ENCODE measurements around the gene PSMD10.

DNA sequence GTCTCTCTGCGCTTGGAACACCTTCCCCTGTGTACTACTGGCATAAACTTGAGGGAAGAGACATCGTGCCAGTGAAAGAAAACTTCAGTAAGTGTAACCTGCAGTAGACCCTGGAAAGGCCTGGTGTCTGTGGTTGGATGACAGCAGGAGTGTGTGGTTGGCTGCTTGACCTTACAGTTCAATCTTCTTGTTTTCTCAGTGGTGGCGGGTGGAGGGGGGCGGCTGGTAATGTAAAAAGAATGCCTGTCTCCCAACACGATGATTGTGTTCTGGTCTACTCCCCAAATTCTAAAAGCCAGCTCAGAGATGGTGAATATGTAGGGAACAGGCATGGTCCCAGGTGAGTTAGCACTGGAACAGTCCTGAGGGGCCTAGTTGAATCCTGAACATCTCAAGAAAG is 18.6 kb downstream of the PSMD10 start:
- TF ChIP-seq, protein P1, sequence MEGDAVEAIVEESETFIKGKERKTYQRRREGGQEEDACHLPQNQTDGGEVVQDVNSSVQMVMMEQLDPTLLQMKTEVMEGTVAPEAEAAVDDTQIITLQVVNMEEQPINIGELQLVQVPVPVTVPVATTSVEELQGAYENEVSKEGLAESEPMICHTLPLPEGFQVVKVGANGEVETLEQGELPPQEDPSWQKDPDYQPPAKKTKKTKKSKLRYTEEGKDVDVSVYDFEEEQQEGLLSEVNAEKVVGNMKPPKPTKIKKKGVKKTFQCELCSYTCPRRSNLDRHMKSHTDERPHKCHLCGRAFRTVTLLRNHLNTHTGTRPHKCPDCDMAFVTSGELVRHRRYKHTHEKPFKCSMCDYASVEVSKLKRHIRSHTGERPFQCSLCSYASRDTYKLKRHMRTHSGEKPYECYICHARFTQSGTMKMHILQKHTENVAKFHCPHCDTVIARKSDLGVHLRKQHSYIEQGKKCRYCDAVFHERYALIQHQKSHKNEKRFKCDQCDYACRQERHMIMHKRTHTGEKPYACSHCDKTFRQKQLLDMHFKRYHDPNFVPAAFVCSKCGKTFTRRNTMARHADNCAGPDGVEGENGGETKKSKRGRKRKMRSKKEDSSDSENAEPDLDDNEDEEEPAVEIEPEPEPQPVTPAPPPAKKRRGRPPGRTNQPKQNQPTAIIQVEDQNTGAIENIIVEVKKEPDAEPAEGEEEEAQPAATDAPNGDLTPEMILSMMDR (IDR thresholded peaks at IDR 0.05; ENCODE audit: borderline replicate concordance, extremely low read depth, low read length, poor library complexity, severe bottlenecking), result no peak
- no peak for TF ChIP-seq EZH2 (IDR thresholded peaks at IDR 0.05; ENCODE audit: borderline replicate concordance, low read depth, low read length, severe bottlenecking)
